HCT116 (cell line): ENCODE data around the gene ATXN1. TPM values are rescaled to one million over a fixed set of nuclear protein-coding genes. Genes with fewer than 3 reads are reported as not detected.

Experiments used
- ATAC-seq: fragments of 200-7000 bp; cut with Tn5 transposase; 2 replicates; pipeline ENCODE4 v1.9.1; 2020; ENCODE audit warnings: mild to moderate bottlenecking, moderate library complexity
- BruUV-seq: library from RNA; stranded (reverse); fragments of 400-500 nt; replicated peaks from 2 replicates; lab custom pipeline; 2021; lab: Mats Ljungman, UMichigan
- CTCF ChIA-PET: fragments of 300-600 bp; sonication (Branson Sonifier 250); formaldehyde crosslinking; loops from one replicate; lab custom pipeline; 2021; ENCODE audit warnings: antibody characterized with exemption; lab: Charles Lee
- POLR2A ChIA-PET: fragments of 300-600, 350-600 bp; sonication (Branson Sonifier 250); formaldehyde crosslinking; loops from one replicate; lab custom pipeline; 2021; ENCODE audit warnings: antibody characterized with exemption; lab: Charles Lee
- RAD21 ChIA-PET, 2 experiments: fragments of 300-600 bp; sonication (Branson Sonifier 250); formaldehyde crosslinking; loops; one replicate each; lab custom pipeline; 2023; ENCODE audit warnings: low total read pairs in 2 of 2; ENCODE audit not compliant: uncharacterized antibody in 2 of 2, unreplicated experiment in 2 of 2, low non-redundant PET in 1 of 2; lab: Charles Lee
- DNase-seq: peaks from one replicate; pipeline ENCODE4 v3.0.0-alpha.2; 2010; ENCODE audit warnings: low read depth, low spot score
- H2AFZ ChIP-seq: fragments of 200-600 bp; shearing (Covaris generic), sonication (generic); 2 replicates; pipeline ENCODE4 v1.6.1; 2017; ENCODE audit warnings: low read depth, mixed run types, mixed read lengths, antibody characterized with exemption, low read length; ENCODE audit not compliant: poor library complexity, severe bottlenecking
- H3K27ac ChIP-seq: 2 replicates; pipeline ENCODE4 v1.5.1; 2012; ENCODE audit warnings: low read depth, low read length
- H3K27me3 ChIP-seq: fragments of 200-600 bp; sonication (generic); 2 replicates; pipeline ENCODE4 v1.6.1; 2016; ENCODE audit warnings: mixed run types, low read length, mixed read lengths; ENCODE audit not compliant: insufficient read depth
- H3K36me3 ChIP-seq, 2 experiments: fragments of 200-500 bp in 1 of 2; fragments of 200-600 bp in 1 of 2; sonication (Bioruptor generic) in 1 of 2; sonication (generic) in 1 of 2; 2 replicates each; pipeline versions ENCODE4 v1.5.1 to v1.6.1; 2014 to 2016; ENCODE audit warnings: low read length in 2 of 2, inconsistent platforms in 1 of 2, mixed read lengths in 1 of 2, mixed run types in 1 of 2; ENCODE audit not compliant: insufficient read depth in 2 of 2, control insufficient read depth in 1 of 2
- H3K4me1 ChIP-seq, 2 experiments: fragments of 200-600 bp in 1 of 2; sonication (generic) in 1 of 2; 2 replicates each; pipeline versions ENCODE4 v1.5.1 to v1.6.1; 2012 to 2017; ENCODE audit warnings: low read length in 2 of 2, inconsistent platforms in 1 of 2, mild to moderate bottlenecking in 1 of 2, mixed read lengths in 1 of 2, mixed run types in 1 of 2, moderate library complexity in 1 of 2; ENCODE audit not compliant: insufficient read depth in 2 of 2, control insufficient read depth in 1 of 2
- H3K4me2 ChIP-seq: fragments of 200-600 bp; sonication (generic); 2 replicates; pipeline ENCODE4 v1.6.1; 2017; ENCODE audit warnings: mixed run types, low read length, mixed read lengths
- H3K4me3 ChIP-seq, 2 experiments: fragments of 200-600 bp in 1 of 2; sonication (generic) in 1 of 2; replicated peaks in 1 of 2; 2 replicates each; pipeline ENCODE4 v1.5.1; 2011 to 2016; ENCODE audit warnings: low read length in 2 of 2, control low read depth in 1 of 2, low read depth in 1 of 2, mild to moderate bottlenecking in 1 of 2, mixed read lengths in 1 of 2, mixed run types in 1 of 2
- H3K79me2 ChIP-seq: fragments of 200-600 bp; sonication (generic); 2 replicates; pipeline ENCODE4 v1.6.1; 2017; ENCODE audit warnings: mild to moderate bottlenecking, mixed run types, low read length, moderate library complexity, mixed read lengths; ENCODE audit not compliant: insufficient read depth
- H3K9ac ChIP-seq: fragments of 200-600 bp; sonication (generic); 2 replicates; pipeline ENCODE4 v1.6.1; 2016; ENCODE audit warnings: low read length, mixed read lengths
- H3K9me2 ChIP-seq: fragments of 200-600 bp; sonication (generic), shearing (Covaris generic); 2 replicates; pipeline ENCODE4 v1.6.1; 2017; ENCODE audit warnings: mixed run types, mild to moderate bottlenecking, moderate library complexity; ENCODE audit not compliant: insufficient read depth
- H3K9me3 ChIP-seq, 2 experiments: fragments of 200-500 bp in 1 of 2; fragments of 200-600 bp in 1 of 2; sonication (Bioruptor generic) in 1 of 2; sonication (generic) in 1 of 2; 2 replicates each; pipeline ENCODE4 v1.6.1; 2014 to 2017; ENCODE audit warnings: low read length in 2 of 2, mixed read lengths in 2 of 2, inconsistent platforms in 1 of 2, low read depth in 1 of 2, mild to moderate bottlenecking in 1 of 2, mixed run types in 1 of 2, moderate library complexity in 1 of 2; ENCODE audit not compliant: control insufficient read depth in 1 of 2, insufficient read depth in 1 of 2
- H4K20me1 ChIP-seq: fragments of 200-600 bp; sonication (generic), shearing (Covaris generic); 2 replicates; pipeline ENCODE4 v1.6.1; 2017; ENCODE audit warnings: mixed run types, mild to moderate bottlenecking, moderate library complexity; ENCODE audit not compliant: insufficient read depth
- CTCF ChIP-seq, 3 experiments: fragments of 200-600 bp in 1 of 3; sonication (generic) in 1 of 3; IDR thresholded peaks in 2 of 3; conservative IDR thresholded peaks in 1 of 3; 2 replicates each; pipeline ENCODE4 v1.5.1; 2012 to 2017; ENCODE audit warnings: low read depth in 2 of 3, low read length in 2 of 3, antibody characterized with exemption in 1 of 3, borderline replicate concordance in 1 of 3, control low read depth in 1 of 3, mild to moderate bottlenecking in 1 of 3, mixed read lengths in 1 of 3, mixed run types in 1 of 3, moderate library complexity in 1 of 3; ENCODE audit not compliant: insufficient read depth in 1 of 3
- EGR1 ChIP-seq: IDR thresholded peaks from 2 replicates; pipeline ENCODE4 v1.6.1; 2012; ENCODE audit warnings: low read depth
- ELF1 ChIP-seq: IDR thresholded peaks from 2 replicates; pipeline ENCODE4 v1.6.1; 2012; ENCODE audit warnings: low read depth, borderline replicate concordance
- EZH2phosphoT487 ChIP-seq: fragments of 200-600 bp; IDR thresholded peaks from 2 replicates; pipeline ENCODE4 v1.6.1; 2018; ENCODE audit warnings: antibody characterized with exemption, borderline replicate concordance
- FOSL1 ChIP-seq: IDR thresholded peaks from 2 replicates; pipeline ENCODE4 v1.6.1; 2012; ENCODE audit warnings: low read depth
- MAX ChIP-seq: IDR thresholded peaks from 2 replicates; pipeline ENCODE4 v1.6.1; 2012
- SIN3A ChIP-seq: IDR thresholded peaks from 2 replicates; pipeline ENCODE4 v1.6.1; 2012; ENCODE audit warnings: low read depth
- SRF ChIP-seq: IDR thresholded peaks from 2 replicates; pipeline ENCODE4 v1.6.1; 2012; ENCODE audit warnings: low read depth
- ZNF274 ChIP-seq: fragments of 200-500 bp; sonication (Bioruptor generic); IDR thresholded peaks from 2 replicates; pipeline ENCODE4 v1.6.1; 2014; ENCODE audit warnings: mild to moderate bottlenecking, low read depth, low read length, inconsistent platforms
- intact Hi-C: fragments of 100-400 bp; cut with micrococcal nuclease; formaldehyde crosslinking; loops from 2 replicates; pipeline ENCODE4 v1.10.0; 2022
- total RNA-seq: library from RNA; stranded (reverse); gene quantifications from one replicate; pipeline ENCODE4 v1.2.1, GENCODE V29; 2021; ENCODE audit not compliant: unreplicated experiment

The ATXN1 gene
- total RNA-seq, 1 experiment from 2014 or later, result 21.0 TPM

GRCh38 chr6:16563628-16564240 lies 197.5 kb downstream of the ATXN1 start:
- Histone ChIP-seq H3K27ac (no peak overlapping the region), H2AFZ (no peak overlapping the region), H3K79me2 (no peaks in the 10 kb centered on the region), H3K4me1 (no peaks in the 10 kb centered on the region), H3K9me3 (no peaks in the 10 kb centered on the region), H3K4me3 (no peak overlapping the region), H3K9me2 (no peaks in the 10 kb centered on the region), H3K27me3 (no peaks in the 10 kb centered on the region), H3K4me2 (no peak overlapping the region), H3K9ac (no peak overlapping the region), H3K36me3 (no peaks in the 10 kb centered on the region), H4K20me1 (no peaks in the 10 kb centered on the region)
- ChIA-PET RAD21 (no interaction called here), CTCF (no interaction called here), POLR2A (no interaction called here)
- DNase-seq (no peak), ATAC-seq (no peak)
- no TSS peak for BruUV-seq
- TF ChIP-seq SIN3A (no peak), EZH2phosphoT487 (no peak), EGR1 (no peak), SRF (no peak), MAX (no peak), CTCF (IDR thresholded peaks at IDR 0.05 in 2 of 3, conservative IDR thresholded peaks at IDR 0.05 in 1 of 3; ENCODE audit: borderline replicate concordance in 1 of 3, insufficient read depth in 1 of 3, low read depth in 2 of 3, low read length in 2 of 3) (no peak), ELF1 (no peak), FOSL1 (no peak), ZNF274 (no peak)
- intact Hi-C loops, result no loop called here
